Loucy (cell line): ENCODE results near the gene UTP14A.

Experiments used
- H2AFZ ChIP-seq: fragments of 200-600 bp; sonication (generic); 2 replicates; pipeline ENCODE4 v1.6.0; 2016; ENCODE audit warnings: antibody characterized with exemption, mild to moderate bottlenecking, low read length, moderate library complexity
- H3F3A ChIP-seq: fragments of 200-600 bp; 2 replicates; pipeline ENCODE4 v1.6.0; 2016; ENCODE audit warnings: antibody characterized with exemption, low read depth, mild to moderate bottlenecking
- H3K27me3 ChIP-seq: fragments of 200-600 bp; sonication (generic); 2 replicates; pipeline ENCODE4 v1.6.1; 2014; ENCODE audit warnings: low read length, mild to moderate bottlenecking; ENCODE audit not compliant: insufficient read depth, poor library complexity, severe bottlenecking
- H3K36me3 ChIP-seq: fragments of 200-600 bp; sonication (generic); 2 replicates; pipeline ENCODE4 v1.6.1; 2016; ENCODE audit warnings: low read length; ENCODE audit not compliant: insufficient read depth
- H3K4me1 ChIP-seq: fragments of 200-600 bp; sonication (generic); 2 replicates; pipeline ENCODE4 v1.5.1; 2014; ENCODE audit warnings: low read length, mild to moderate bottlenecking; ENCODE audit not compliant: insufficient read depth, poor library complexity, severe bottlenecking
- H3K4me2 ChIP-seq: fragments of 200-600 bp; sonication (generic); 2 replicates; pipeline ENCODE4 v1.6.0; 2014; ENCODE audit warnings: antibody characterized with exemption, low read length, low read depth, mild to moderate bottlenecking; ENCODE audit not compliant: poor library complexity, severe bottlenecking
- H3K4me3 ChIP-seq: fragments of 200-600 bp; sonication (generic); 2 replicates; pipeline ENCODE4 v1.5.1; 2014; ENCODE audit warnings: low read length, mild to moderate bottlenecking, mixed read lengths; ENCODE audit not compliant: poor library complexity, severe bottlenecking
- H3K79me2 ChIP-seq: fragments of 200-600 bp; sonication (generic); 2 replicates; pipeline ENCODE4 v1.6.1; 2014; ENCODE audit warnings: low read length; ENCODE audit not compliant: insufficient read depth
- H3K9ac ChIP-seq: fragments of 200-600 bp; sonication (generic); 2 replicates; pipeline ENCODE4 v1.6.0; 2014; ENCODE audit warnings: mild to moderate bottlenecking, low read depth, low read length, moderate library complexity; ENCODE audit not compliant: poor library complexity, severe bottlenecking
- H3K9me2 ChIP-seq: fragments of 200-600 bp; sonication (generic); replicated peaks from 2 replicates; pipeline ENCODE4 v1.6.1; 2016; ENCODE audit warnings: low read depth, low read length, mixed read lengths
- H3K9me3 ChIP-seq: fragments of 200-600 bp; sonication (generic); 2 replicates; pipeline ENCODE4 v1.6.1; 2014; ENCODE audit warnings: mild to moderate bottlenecking, antibody characterized with exemption, low read length, low read depth; ENCODE audit not compliant: insufficient read depth
- H4K20me1 ChIP-seq: fragments of 200-600 bp; sonication (generic); 2 replicates; pipeline ENCODE4 v1.6.0; 2014; ENCODE audit warnings: antibody characterized with exemption, low read length, mild to moderate bottlenecking; ENCODE audit not compliant: insufficient read depth, poor library complexity, severe bottlenecking
- EZH2phosphoT487 ChIP-seq: fragments of 200-600 bp; IDR thresholded peaks from 2 replicates; pipeline ENCODE4 v1.6.1; 2018; ENCODE audit warnings: antibody characterized with exemption, mild to moderate bottlenecking, moderate library complexity, borderline replicate concordance
- TF ChIP-seq, protein P1 (sequence below): fragments of 200-600 bp; sonication (generic); conservative IDR thresholded peaks from 2 replicates; pipeline ENCODE4 v1.5.1; 2014; ENCODE audit warnings: mild to moderate bottlenecking, antibody characterized with exemption, low read length

Gene UTP14A

DNA sequence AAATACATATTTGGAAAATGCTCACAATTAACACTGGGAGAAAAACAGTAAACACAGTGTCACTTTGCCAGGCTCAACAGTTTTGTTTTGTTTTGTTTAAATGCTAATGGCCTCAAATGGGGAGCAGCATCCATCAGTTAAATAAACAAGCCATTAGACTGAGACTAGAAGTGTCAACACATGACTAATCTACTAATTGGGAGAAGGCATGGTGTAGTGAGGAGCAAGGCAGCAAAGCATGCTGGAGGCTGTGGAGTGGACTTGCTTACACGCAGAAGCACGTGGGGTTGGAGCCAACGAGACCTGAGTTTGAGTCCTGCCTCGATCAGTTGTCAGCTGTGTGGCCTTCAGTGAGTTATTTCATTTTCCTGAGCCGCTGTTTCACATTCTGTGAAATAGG is 29.0 kb downstream of the UTP14A start:
- no peaks in the 10 kb centered on the region for H3K9me2 ChIP-seq
- no peak overlapping the region for H2AFZ ChIP-seq
- H3K4me1 ChIP-seq: peaks cover 6% of the 10 kb centered on the region
- no peak overlapping the region for H3K4me2 ChIP-seq
- H3K9me3 ChIP-seq: no peaks in the 10 kb centered on the region
- no peaks in the 10 kb centered on the region for H3K79me2 ChIP-seq
- H3K27me3 ChIP-seq: no peaks in the 10 kb centered on the region
- no peak overlapping the region for H3K4me3 ChIP-seq
- no peak overlapping the region for H3K9ac ChIP-seq
- no peaks in the 10 kb centered on the region for H3K36me3 ChIP-seq
- H3F3A ChIP-seq: no peaks in the 10 kb centered on the region
- TF ChIP-seq, protein P1, sequence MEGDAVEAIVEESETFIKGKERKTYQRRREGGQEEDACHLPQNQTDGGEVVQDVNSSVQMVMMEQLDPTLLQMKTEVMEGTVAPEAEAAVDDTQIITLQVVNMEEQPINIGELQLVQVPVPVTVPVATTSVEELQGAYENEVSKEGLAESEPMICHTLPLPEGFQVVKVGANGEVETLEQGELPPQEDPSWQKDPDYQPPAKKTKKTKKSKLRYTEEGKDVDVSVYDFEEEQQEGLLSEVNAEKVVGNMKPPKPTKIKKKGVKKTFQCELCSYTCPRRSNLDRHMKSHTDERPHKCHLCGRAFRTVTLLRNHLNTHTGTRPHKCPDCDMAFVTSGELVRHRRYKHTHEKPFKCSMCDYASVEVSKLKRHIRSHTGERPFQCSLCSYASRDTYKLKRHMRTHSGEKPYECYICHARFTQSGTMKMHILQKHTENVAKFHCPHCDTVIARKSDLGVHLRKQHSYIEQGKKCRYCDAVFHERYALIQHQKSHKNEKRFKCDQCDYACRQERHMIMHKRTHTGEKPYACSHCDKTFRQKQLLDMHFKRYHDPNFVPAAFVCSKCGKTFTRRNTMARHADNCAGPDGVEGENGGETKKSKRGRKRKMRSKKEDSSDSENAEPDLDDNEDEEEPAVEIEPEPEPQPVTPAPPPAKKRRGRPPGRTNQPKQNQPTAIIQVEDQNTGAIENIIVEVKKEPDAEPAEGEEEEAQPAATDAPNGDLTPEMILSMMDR: no peak
- no peak for TF ChIP-seq EZH2phosphoT487
- H4K20me1 ChIP-seq: no peaks in the 10 kb centered on the region

DNA sequence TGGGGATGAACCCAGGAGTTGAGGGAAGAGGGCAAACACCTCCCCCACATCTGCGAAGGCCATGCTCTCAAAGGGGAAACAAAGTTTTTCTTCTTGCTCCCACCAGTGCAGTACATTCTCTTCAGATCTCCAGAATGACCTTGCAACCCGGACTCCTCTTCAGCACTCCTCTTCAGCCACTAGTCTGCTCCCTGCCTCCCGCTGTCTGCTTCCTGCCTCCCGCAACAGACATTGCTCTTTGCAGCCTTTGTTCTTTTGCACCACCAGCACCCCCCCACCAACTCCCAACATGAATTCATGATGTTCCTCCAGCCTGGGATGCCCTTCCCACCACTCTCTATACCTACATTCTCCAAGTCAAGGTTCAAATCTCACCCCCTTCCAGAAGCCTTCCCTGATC is 32.1 kb downstream of the UTP14A start:
- Histone ChIP-seq H2AFZ (no peak overlapping the region), H3K9ac (no peak overlapping the region), H3K9me2 (no peaks in the 10 kb centered on the region), H3K9me3 (no peaks in the 10 kb centered on the region), H3K36me3 (no peaks in the 10 kb centered on the region), H3K79me2 (no peaks in the 10 kb centered on the region), H3K4me2 (no peak overlapping the region), H3K4me3 (no peak overlapping the region), H3K4me1 (peaks cover 10% of the 10 kb centered on the region), H3K27me3 (no peaks in the 10 kb centered on the region), H3F3A (no peaks in the 10 kb centered on the region), H4K20me1 (no peaks in the 10 kb centered on the region)
- TF ChIP-seq, protein P1: no peak
- TF ChIP-seq EZH2phosphoT487: no peak

- H3K9ac ChIP-seq: no peak overlapping the region
- no peak overlapping the region for H2AFZ ChIP-seq
- H3K4me1 ChIP-seq: peaks cover 10% of the 10 kb centered on the region
- no peaks in the 10 kb centered on the region for H3K9me3 ChIP-seq
- no peaks in the 10 kb centered on the region for H3K36me3 ChIP-seq
- no peaks in the 10 kb centered on the region for H4K20me1 ChIP-seq
- H3K4me2 ChIP-seq: no peak overlapping the region
- no peaks in the 10 kb centered on the region for H3K9me2 ChIP-seq
- no peaks in the 10 kb centered on the region for H3K79me2 ChIP-seq
- no peaks in the 10 kb centered on the region for H3F3A ChIP-seq
- no peak overlapping the region for H3K4me3 ChIP-seq
- no peaks in the 10 kb centered on the region for H3K27me3 ChIP-seq
- TF ChIP-seq, protein P1: no peak
- no peak for TF ChIP-seq EZH2phosphoT487
Observed at GRCh38 chrX:129939986-129940385, 34.0 kb downstream of the UTP14A start.
